ENCODE data around the gene LAMB4.

LAMB4 gene

DNA sequence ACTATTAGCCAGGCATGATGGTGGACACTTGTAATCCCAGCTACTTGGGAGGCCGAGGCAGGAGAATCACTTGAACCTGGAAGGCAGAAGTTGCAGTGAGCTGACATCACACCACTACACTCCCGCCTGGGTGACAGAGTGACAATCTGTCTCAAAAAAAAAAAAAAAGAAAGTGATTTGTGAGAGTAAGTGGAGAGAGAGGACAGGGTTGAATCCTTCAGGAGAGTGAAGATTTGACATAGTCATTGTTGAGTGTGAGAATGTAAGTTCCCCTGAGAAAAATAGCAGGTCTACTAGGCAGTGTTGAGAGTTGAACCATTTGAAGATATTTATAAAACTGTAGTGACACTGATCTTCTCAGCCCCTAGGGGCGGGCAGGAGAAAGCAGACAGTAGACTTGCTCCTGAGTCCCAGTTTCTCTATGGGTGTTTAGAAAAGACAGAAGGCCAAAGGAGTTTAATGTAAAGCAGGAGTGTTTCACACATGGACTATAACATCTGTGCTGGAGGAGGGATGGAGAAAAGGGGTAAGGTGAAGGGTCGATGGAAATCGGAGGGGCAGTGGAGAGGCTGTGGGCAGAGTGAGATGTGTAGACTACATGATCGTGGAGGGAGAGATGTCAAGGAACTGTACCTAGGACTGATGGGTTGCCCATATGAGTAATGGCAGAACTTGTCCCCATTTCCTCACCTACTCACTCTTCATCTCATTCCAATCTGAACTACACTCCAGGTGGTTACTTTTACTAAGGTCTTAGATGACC, 13.7 kb upstream of the LAMB4 start:
- DNase-seq (ENCODE audit: low read depth in 2 of 2): no peak

DNA sequence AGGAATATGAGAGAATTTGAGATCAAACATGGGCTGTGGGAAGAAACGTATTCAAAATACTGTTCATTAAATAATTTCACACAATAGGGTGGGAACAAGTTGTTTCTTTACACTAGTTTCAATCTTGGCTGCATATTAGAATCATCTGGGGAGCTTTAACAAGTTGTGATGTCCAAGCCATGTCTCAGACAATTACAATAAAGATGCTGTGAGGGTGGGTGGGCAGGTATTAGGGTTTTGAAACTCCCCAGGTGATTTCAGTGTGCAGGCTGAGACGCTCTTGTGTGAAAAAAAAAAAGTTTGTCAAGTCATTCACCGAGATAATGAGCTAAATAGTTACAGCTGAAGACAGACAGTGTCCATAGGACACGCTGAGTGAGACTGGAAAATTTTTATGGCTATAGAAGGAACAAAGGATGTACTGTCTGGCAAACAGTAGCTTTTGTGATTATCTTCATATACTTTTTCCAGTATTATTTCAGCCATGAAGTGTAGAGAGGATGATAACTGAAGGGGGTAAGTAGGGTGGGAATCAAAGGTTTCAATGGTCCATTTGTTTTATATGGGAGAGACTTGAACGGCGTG, 12.6 kb upstream of the LAMB4 start:
- no peak for DNase-seq (ENCODE audit: low read depth in 2 of 2)

DNA sequence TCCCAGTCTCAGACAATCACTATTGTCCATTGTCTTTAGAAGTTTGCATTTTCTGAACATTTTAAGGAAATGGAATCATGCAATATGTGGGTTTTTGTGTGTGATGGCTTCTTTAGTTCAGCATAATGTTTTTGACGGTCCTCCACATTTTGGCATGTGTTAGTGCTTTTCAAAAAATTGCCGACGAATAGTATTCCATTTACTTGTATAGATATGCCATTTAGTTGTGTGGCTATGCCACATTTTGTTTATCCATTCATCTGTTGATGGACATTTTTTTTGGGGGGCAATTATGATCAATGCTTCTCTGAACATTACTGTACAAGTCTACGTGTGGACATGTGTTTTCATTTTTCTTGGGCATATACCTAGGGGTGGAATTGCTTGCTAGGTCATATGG, 12.0 kb upstream of the LAMB4 start:
- DNase-seq (ENCODE audit: low read depth in 2 of 2): no peak

DNA sequence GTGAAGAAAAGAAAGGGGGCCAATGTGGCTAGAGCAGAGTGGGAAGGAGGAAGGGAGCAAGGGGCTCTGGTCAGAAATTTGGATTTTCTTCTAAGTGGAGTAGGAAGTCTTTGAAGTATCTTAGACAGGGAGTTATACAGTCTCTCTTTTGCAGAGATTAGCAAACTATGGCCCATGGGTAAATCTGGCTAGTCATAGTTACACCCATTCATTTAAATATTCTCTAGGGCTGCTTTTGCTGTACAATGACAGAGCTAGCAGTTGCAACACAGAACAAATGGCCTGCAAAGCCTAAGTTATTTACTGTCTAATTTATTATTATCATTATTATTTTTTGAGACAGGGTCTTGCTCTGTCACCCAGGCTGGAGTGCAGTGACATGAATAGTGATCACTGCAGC, 10.5 kb upstream of the LAMB4 start:
- DNase-seq (ENCODE audit: low read depth in 2 of 2): no peak

DNA sequence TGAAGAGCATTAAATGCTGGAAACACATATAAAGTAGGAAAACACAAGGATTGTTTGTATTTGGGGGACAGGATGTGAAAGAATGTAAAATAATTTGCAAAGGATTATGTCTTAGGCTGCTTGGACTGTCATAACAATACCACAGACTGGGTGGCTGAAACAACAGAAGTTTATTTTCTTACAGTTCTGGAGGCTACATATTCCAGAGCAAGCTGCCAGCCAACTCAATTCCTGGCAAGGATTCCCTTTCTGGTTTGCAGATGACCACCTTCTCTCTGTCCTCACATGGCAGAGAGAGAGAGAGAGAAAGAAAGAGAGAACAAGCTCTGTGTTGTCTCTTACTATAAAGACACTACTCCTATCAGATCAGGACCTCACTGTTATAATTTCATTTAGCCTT, 8.8 kb upstream of the LAMB4 start:
- DNase-seq (ENCODE audit: low read depth in 2 of 2): no peak

DNA sequence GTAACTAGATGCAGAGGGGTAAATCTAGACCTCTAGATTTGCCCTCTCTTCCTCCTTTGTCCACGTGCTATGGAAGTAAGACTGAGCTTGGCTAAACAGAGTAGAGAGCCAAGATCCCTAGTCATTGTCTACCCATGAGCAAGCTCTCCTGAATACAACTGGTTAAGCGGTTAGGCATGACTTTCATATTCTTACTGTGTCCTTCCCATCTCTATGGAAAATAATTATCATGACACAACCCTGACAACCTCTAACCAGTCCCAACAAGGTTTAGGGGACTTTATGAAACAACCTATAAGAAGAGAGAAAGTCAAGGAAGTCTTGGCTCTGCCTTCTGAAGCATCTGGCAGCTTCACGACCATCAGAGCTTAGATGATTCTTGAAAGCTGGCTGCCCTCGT, 7.8 kb upstream of the LAMB4 start:
- no peak for DNase-seq (ENCODE audit: low read depth in 2 of 2)

DNA sequence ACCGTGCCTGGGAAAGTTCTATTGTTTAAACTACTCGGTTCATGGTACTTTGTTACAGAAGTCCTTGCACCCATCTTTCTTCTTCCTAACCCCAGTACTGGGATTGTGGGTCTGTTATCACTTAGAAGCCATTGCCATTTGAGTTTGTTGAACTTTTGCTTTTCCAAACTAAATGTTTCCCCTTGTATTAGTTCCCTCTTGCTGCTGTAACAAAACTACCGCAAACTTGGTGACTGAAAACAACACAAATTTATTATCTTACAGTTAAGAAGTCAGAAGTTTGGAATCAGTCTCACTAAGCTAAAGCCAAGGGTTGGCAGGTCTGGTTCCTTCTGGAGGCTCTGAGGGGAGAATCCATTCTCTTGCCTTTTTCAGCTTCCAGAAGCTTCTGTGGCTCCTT, 6.9 kb upstream of the LAMB4 start:
- no peak for DNase-seq (ENCODE audit: low read depth in 2 of 2)

DNA sequence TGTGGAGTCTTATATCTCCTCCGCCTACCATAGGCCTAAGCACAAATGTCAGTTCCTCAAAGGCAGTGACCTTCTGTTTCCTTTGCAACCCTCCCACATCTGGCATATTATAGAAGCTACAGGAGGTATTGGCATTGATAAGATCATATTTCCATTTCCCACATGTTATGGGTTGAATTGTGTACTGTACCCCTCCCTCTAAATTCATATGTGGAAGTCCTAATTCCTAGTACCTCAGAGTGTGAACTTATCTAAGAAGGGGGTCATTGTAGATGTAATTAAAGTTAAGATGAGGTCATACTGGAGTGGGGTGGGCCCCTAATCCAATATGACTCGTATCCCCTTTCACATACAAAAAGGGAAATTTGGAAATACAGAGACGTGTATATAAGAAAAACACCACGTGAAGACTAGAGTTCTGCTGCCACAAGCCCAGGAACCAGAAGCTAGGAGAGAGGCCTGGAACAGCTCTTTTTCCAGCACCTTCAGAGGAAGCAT, 6.1 kb upstream of the LAMB4 start:
- no peak for DNase-seq (ENCODE audit: low read depth in 2 of 2)

DNA sequence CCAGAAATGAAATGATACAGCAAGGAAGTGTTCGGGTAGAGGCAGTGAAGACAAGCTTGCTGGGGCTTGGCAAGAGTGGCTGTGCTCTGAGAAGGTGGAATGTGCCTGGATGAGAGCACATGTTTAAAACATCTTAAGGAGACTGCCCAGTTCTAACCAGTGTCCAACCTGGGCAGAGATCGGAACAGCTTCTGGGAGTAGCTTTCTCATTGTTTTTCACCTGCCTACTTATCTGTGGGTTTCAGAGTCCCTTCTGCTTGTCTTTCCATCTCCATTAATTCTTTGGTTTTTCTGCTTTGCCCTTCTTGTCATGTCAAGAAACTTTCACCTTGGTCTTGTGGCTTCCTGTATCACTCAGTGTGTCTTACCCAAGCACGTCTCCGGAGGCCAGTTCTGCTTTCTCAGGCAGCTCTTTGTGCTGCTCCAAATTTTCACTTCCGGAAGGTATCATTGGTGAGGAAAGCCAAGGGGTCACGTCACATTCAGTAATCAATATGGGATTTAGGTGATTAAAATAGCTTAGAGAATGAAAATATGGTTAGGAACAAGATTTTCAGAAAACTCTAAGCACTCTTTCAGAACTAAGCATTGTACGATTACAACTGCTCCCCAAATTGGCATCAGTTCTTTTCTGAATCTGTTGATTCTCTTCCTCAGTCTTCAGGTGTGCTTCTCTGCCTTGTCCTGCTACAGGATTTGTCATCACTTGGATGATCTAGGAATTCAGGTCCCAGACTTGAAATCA, 5.5 kb upstream of the LAMB4 start:
- DNase-seq (ENCODE audit: low read depth in 2 of 2): peak; percentile 22 to 35

DNA sequence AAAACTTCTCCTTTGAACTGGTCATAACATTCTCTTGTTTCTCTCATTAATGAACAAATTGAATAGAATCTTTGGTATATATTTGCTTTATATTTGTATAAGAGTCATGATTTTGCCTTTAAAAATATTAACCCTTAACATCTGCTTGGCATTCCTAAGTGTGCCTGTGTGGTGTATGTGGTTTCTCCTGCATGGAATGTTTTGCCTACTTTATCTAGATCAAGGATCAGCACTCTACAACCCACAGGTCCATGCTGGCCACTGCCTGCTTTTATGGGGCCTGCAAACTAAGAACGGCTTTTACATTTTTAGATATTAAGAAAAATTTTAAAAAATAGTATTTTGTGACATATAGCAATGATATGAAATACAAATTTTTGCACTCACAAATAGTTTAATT, 4.3 kb upstream of the LAMB4 start:
- no peak for DNase-seq (ENCODE audit: low read depth in 2 of 2)

DNA sequence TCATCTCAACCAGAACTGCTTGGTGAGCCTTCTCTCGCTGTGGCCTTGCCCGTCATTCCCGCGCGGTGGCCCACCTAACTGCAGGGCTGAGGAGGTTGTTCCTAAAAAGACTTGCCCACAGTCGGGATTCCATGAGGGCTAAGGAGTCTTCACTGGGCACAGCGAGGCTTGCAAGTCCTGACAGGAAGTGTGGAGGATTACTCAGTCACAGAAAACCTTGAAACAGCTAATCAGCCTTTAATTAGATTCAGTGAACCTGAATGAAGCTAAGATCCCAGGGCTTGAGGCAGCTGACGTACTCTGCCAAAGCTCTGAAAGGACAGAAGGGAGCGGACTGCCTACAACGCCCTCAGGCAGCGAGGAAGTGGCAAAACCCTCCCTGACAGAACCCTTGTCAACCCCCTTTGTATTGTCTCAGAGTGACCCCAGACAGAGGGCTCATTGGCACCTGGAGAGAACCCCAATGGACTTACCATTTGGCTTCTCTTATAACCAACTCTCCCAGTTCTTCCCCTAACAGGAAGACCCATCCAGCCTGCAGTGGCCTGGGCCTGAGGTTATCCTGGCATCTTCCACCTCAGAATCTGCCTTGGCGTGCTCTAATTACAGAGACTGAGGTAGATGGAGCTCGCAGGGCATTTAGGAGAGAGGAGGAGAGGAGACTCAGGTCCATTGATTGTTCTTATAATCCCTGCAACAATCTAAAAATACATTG, 2.5 kb upstream of the LAMB4 start:
- DNase-seq (ENCODE audit: low read depth in 2 of 2): no peak

DNA sequence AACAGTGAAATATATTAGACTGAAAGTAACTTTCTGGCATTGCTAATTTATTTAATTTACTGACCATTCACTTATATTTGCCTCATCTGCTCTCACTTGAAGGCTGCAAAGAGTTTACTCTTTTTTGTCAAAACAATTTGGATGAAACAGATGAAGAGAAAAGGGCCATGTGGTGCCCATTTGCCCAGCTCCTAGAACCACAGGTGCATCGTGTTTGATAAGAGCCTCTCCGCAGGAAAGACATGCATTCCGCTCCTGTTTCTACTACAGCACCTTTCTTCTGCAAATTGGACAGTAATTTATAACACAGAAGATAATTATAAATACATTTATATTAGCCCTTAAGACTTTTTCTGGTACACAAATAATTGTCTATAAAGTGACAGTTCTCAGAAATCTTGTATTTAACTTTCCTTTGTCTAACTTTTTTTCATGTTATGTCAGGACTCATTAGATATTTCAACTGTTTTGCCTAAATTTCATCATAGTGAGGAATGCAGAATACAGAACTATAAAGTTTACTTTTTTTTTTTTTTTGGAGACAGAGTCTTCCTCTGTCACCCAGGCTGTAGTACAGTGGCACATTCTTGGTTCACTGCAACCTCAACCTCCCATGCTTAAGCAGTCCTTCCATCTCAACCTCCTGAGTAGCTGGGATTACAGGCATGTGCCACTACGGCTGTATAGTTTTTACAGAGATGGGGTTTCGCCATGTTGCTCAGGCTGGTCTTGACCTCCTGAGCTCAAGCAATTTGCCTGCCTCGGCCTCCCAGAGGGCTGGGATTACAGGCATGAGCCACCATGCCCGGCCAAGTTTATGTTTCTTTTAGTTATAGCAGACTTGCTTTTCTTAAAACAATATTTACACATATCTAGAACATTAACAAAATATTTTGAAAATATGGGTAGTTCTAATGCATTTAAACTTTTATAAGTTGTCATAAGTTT, 869 bp downstream of the LAMB4 start:
- DNase-seq (ENCODE audit: low read depth in 2 of 2): no peak

DNA sequence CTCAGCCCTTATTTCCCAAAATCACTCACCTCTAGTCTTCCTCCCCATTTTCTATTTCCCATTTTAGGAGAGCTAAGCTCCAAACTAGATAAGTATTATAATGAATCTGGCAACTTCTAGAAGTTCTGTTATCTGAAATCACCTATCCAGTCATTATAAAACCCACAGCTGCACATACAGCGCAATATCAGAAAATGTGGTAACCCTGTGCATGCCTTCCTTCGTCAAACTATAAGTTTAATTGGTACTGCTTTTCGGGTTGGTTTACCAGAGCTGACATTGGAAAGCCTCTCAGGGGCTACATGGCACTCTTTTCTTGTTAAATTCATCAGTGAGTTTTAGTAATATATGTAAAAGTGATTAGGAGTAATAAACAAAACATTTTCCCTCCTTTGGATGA, 1.6 kb downstream of the LAMB4 start:
- no peak for DNase-seq (ENCODE audit: low read depth in 2 of 2)

DNA sequence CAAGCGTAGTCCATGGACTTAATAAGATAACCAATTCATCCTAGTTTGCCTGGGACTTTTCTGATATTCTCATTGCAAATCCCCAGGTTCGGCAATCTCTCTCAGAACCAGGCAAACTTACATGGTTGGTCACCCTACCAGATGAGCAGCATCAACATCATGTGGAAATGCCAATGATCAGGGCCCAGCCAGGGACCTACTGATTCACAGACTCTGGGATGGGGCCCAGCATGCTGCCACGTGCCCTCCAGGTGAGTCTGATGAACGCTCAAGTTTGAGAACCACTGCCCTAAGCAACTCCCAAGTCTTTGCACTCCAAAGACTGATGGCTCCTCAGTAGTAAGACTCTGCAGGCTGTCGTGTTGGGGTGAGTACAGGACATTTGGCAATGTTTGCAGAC, 2.7 kb downstream of the LAMB4 start:
- DNase-seq (ENCODE audit: low read depth in 2 of 2): no peak

DNA sequence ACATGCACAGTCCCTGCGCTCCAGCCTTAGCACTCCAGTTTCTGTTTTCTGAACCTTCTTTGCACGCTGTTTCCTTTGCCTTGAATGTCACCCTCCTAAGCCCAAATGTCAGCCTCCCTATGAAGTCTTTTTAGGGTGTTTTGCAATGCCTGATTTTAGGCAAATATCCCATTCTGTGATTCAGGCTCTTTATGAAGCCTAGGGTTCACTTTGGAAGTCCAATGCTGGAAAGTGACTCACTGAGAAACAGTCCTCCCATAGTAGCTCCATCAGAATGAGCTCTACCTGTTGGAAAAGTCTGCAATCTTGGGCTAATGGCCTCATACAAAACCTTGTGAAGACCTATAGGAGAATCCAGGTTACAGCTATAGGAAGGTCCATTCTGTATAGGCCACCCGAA, 5.3 kb downstream of the LAMB4 start:
- DNase-seq (ENCODE audit: low read depth in 2 of 2): no peak

DNA sequence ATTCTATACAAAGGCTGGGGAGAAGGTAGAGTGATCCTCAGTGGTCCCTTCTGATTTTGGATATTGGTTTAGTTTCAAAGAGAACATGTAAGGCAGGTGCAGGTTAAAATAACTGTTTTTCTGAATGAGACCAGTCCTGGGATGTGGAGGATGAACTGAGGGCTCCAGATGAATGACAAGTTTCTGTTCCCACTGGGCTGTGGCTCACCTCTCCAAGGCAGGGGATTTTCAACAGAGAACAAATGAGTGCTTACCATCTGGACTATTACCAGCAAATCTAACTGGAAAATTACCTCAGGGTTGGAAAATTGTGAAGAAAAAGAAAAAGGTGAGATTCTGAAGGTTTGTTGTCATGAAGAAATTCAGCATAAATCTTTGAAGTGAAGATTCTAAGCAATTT, 8.0 kb downstream of the LAMB4 start:
- no peak for DNase-seq (ENCODE audit: low read depth in 2 of 2)

DNA sequence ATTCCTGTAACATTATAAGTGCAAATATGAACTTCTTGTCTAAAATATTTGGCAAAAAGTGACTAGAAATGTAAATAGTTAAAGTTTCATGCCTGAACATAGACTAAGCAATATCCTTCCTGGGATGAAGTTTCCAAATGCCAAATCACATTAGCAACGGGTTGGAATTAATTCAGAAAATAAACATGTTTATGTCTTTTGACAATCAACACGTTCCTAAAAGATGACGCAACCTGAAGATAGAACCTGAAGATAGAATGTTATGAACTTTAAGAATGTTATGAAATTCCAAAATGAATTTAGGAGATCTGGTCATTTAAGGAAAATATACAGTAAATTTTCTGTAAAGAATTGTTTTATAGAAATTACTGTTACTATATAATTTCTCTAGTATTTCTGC, 9.2 kb downstream of the LAMB4 start:
- no peak for DNase-seq (ENCODE audit: low read depth in 2 of 2)

DNA sequence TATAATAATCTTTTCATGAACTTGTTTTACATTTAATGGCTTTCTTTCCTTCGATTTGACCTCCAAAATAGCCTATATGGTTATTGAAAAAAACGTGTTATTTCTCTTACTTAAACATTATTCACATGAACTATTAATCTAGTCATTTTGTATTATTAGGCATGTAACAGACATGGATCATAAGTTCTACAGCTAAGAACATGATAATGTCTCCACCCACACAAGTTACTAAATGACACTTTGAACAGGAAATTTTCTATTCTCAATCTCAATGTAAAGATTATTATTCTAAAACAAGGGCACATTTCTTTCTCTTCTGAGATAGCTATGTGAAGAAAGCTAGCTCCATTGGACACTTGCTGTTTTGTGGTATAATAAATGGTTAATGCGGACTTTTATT, 10.0 kb downstream of the LAMB4 start:
- DNase-seq (ENCODE audit: low read depth in 2 of 2): no peak

DNA sequence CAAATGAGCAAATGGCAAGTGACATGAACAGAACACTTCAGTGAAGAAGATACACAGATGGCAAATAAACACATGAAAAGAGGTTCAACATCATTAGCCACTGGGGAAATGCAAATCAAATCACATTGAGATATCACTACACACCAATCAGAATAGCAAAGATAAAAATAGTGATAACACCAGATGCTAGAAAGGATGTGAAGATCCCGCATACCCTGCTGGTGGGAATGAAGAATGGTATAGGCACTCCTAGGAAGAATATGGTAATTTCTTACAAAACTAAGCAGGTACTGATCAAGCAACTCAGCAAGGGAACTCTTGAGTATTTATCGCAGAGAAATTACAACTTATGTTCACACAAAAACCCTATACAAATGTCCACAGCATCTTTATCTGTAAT, 11.2 kb downstream of the LAMB4 start:
- DNase-seq (ENCODE audit: low read depth in 2 of 2): no peak

DNA sequence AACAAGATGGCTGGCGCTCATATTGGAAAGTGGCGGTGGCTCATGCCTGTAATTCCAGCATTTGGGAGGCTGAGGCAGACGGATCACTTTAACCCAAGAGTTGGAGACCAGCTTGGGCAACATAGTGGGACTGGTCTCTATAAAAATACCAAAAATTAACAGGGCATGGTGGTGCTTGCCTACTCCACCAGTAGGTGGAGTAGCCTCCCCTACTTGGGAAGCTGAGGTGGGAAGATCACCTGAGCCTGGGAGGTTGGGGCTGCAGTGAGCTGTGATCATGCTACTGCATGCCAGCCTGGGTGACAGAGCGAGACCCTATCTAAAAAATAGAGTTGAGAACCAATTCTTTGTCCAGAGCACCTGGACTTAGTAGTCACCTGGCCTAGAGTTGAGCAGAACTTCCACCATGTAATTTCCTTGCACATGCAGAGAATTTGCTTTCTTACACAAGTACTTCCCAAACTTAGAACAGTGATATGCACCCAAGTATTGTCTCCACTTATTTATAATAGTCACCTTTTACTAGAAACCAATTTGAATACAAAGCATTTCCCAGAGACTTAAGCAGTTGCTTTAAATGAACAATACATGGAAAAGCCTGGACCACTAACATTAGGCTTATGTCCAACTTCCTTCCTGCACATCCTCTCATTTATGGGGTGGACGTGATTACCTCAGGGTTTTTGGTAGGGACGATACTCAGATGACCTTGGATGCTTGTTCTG, 15.9 kb downstream of the LAMB4 start:
- no peak for DNase-seq (ENCODE audit: low read depth in 2 of 2)

DNA sequence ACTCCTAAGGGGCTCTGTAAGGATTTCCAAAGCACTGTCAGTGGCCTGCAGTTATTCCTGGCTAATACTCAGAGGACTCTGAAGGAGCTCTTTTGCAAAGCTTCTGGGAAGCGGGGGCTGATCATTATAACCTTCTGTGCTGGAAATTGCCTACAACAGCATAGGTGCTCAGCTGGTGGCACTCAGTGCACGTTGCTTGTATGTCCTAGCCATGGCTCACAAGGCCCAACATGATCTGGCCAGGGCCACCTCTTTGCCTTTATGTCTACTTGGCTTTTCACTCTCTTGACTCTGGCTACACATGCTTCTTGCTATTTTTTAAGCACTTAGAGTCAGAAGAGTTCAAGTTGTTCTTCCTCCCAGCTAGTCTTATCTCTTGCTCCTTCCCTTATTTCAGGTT, 17.5 kb downstream of the LAMB4 start:
- no peak for DNase-seq (ENCODE audit: low read depth in 2 of 2)

Data from stimulated activated CD4-positive, alpha-beta T cell treated with anti-CD3 and anti-CD28 coated beads, Interleukin-15, amount 100 ng/mL, for 48 hours (primary cell).